ENCODE measurements around the gene DUSP22.

- TF ChIP-seq CTCF (IDR thresholded peaks at IDR 0.05; ENCODE audit: borderline replicate concordance, extremely low read depth, low read length, poor library complexity, severe bottlenecking) (no peak), EZH2 (IDR thresholded peaks at IDR 0.05; ENCODE audit: borderline replicate concordance, low read depth, low read length, severe bottlenecking) (no peak)
These were observed 10.0 kb upstream of the DUSP22 start for GRCh38 chr6:282177-282866.

Data from DND-41 (cell line).